DOHH2 (cell line): ENCODE measurements around the gene LANCL1.

Experiments used
- CTCF ChIP-seq: fragments of 200-600 bp; sonication (generic); IDR thresholded peaks from one replicate; pipeline ENCODE4 v1.5.1; 2014; ENCODE audit warnings: antibody characterized with exemption, mild to moderate bottlenecking, low read depth, low read length; ENCODE audit not compliant: poor library complexity, severe bottlenecking
- EZH2phosphoT487 ChIP-seq: fragments of 200-600 bp; sonication (generic); IDR thresholded peaks from 2 replicates; pipeline ENCODE4 v1.6.1; 2017; ENCODE audit warnings: borderline replicate concordance, mild to moderate bottlenecking, antibody characterized with exemption, low read length, moderate library complexity, mixed read lengths

GRCh38 chr2:210517264-210517663, 40.7 kb upstream of the LANCL1 start:
- no peak for TF ChIP-seq CTCF
- TF ChIP-seq EZH2phosphoT487 = no peak
